ENCODE measurements around the gene TAP2.
"Not testable (repeated sequence)": the region's sequence is repeated elsewhere in the genome, so short reads cannot be mapped to it uniquely, and the experiment has no call there.

TAP2 gene

DNA sequence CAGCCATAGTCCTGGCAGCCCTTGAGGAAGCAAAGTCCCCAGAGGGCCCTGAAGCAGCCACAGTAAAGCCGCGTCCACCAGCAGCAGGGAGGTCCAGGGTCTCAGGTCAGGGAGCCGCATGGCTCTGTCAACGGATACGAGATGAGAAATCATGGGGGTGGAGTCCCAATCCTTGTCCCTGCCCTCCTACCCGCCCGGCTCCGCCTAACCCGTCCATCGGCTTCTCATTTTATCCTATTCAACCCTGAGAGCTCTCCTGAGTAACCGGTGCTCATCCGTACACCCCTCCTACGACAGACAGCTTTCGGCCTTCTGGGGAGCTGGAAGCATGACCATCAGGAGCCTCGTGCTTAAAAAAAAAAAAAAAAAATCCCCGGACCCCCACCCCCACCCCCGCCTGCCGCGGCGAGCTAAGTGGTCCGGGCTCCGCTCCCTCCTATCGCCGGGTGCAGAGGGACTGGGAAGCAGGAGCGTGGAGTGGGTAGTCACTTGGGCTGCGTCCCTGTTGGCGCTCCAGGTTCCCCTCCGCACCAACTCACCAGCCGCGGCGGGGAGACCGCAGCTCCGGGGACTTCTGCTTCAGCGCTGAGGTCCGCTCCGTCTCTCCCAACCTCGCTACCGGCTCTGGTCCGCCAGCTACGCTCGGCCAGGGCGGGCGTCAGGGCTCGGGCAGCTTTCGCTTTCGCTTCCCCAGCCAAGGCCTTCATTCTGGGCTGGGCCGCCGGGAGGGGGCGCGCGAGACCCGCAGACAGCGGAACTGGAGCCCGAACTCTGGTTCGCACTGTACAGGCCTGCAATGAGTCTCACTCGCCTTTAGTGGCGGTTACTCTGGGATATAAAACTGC lies at the start of gene TAP2:
TSS of gene TAP2 (minus strand) at position 626 of the 845 bp plus-strand sequence. CDS start at position 120, 506 bp downstream.
- peak; percentile 99 for DNase-seq

DNA sequence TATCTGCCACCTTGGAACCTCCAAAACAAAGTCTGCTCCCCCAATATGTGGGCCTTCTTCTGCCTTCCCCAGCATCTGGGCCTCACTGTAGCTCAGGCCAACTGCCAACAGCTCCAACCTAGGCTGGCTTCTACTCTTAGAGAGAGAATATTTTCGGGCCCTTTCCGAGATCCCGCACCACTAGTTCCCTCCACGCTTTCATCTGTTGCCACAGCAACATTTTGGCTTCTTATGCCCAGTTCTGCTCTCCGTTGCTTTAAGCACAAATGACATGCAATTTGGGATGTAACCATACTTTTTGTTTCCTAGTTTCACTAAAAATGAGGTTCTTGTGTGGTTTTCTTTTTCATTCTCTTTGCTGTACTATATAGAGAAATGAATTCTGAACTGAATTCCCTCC lies 49.1 kb upstream of the TAP2 start:
- no peak for DNase-seq

DNA sequence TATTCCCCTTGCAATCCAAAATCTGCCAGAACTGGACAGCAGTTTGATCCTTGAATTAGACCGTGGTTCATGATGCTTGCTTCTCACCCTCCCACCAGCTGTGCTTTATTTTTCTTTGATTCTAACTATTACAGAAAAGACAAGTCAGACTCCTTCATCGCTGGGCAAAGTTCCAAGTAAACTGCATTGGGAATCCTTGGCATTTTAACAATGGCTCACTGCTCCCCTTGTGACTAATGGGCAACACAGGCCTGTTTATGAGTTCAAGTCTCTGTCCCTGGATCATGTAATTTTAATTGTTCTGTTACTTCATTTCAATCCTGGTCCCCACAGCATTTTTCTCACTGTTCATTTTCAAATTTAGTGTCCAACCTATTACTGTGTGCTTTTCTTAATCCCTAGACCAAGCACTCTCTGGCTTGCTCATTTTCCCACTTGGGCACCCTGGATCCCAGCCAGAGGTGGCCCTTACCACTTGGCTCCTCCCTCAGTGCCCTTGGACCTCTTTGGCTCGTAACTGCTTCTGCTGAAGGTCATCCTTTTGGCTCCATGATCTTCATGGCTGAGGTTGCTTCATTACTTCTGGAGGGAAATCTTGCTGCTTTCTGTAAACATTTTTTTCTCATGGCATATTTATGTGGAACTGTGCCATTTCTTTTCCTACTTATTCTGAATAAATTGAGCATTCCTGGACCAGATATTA lies 48.3 kb upstream of the TAP2 start:
- DNase-seq = no peak

DNA sequence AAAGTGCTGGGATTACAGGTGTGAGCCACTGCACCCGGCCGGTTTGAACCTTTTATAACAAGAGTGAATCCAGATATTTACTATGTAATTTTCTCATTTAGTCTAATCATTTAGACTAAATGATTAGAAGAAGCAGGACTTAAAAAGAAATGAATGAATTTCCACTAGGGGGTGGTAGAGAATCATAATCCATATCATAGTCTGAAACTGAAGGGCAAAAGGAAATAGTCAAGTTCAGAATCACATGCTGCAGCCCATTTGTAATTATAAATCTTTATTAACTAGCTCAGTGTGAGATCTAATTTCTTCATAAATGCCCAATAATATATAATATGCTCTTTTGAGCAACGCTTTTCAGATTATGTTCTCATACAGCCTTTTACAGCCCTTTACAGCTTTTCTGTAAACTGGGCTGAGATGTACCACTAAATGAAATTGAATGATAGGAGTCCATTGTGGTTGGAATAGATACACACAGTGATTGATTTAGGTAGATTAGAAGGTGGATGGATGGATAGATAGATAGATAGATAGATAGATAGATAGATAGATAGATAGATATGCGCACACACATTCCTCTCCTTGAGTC lies 47.3 kb upstream of the TAP2 start:
- no peak for DNase-seq

DNA sequence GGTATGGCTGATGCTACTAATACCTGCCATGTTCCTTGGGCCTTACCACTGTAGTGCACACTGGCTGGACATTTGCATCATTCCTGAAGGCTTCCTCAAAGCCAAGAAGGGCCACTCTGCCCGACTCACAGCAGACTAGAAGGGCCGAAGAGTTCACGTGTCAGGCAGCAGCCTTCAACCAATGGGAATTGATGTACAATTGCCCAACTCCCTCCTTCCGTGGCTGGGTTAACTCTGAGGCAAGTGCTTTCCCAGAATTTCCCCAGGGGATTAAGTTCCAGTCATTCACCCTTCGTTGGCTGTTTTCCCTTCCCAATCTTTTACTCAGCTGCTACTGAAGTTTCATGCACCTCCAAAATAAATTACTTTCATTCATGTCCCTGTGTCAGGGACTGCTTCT lies 45.2 kb upstream of the TAP2 start:
- no peak for DNase-seq

DNA sequence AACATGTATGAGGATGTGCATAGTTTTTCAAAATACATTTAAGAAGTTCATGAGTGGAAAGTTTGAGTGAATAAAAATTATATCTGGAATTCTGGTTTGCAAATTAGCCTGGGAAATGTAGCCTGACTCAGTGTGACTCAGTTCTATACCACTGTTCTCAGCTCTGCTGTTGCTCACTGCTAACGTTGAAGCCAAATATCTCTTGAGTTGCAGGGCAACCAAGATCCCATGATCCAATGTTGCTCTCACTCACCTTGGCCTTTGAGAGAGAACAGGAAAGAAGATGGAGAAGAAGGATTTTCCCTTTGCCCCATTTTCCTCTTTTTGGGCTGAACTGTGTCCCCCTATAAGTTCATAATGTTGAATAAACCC lies 44.3 kb upstream of the TAP2 start:
- no peak for DNase-seq

DNA sequence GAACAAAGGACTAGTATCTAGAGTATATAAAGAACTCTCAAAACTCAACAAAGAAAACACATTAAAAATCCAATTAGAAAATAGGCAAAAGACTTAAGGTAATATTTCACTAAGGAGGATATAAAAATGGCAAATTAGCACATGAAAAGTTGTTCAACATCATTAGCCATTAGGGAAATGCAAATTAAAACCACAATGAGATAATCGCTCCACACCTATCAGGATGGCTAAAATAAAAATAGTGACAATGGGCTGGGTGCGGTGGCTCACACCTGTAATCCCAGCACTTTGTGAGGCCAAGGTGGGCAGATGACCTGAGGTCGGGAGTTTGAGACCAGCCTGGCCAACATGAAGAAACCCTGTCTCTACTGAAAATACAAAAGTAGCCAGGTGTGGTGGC lies 42.4 kb upstream of the TAP2 start:
- not testable (repeated sequence) for DNase-seq

DNA sequence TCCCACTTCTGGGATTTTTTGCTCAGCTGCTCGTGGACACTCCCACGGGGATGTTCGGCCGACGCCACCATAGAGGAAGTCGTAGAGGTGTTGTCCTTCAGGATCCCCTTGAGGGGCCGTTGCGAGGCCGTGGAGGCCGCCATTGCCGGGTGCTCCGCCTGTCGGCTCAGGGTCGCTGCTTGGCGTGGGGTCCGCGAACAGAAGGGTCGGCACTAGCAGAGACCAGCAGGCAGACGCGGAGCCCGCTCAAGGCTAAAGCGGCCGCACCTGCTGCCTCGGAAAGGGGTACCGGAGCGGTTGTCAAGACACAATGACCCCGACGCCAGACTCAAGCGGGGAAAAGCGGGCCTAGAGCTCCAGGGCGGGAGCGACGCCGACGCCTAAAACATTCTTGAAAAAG lies 41.2 kb upstream of the TAP2 start:
- DNase-seq = no peak

DNA sequence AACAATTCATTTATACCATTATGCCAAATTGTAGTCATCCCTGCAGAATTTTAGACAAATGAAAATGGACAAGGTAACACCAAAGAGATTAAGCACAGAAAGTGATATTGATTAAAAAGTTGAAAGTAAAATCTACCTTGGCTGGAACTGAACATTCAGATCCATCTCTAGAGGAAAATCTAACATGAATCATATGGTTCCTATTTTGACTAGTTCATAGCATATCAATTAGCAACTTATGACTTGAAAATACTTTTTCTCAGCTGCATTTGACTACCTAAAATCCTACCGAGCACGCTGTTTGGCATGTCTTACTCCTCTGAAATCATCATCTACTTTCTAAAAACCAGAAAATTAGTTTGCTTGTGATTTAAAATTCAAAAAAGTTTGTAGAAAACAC lies 38.1 kb upstream of the TAP2 start:
- DNase-seq = no peak

DNA sequence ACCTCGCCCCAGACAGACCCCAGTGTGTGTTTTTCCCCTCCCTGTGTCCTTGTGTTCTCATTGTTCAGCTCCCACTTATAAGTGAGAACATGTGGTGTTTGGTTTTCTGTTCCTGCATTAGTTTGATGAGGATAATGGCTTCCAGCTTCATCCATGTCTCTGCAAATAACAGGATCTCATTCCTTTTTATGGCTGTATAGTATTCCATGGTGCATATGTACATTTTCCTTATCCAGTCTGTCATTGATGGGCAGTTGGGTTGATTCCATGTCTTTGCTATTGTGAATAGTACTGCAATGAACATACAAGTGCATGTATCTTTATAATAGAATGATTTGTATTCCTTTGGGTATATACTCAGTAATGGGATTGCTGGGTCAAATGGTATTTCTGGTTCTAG lies 35.4 kb upstream of the TAP2 start:
- DNase-seq = not testable (repeated sequence)

DNA sequence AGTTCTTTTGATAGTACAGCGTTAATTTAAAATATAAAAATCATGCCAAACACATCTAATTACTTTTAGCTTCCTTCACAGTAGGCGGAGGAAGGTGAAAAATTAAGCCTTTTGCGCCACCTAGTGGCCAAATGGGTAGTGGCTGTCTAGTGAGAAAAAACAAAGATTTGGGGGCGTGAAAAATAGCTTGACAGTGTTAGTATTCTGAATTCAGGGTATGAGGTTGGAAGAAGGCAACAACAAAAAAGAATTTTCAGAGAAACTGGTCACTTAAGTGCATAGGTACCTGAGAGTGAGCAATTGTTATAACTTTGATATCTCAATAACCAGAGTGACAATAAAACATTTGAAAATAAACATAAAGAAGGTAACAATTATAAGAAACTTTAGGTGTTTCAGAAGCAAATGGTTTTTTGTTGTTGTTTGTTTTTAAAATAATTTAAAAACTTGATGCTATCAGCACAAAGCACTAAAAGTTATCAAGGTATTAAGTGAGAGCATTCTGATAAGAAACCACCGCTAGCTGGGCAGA lies 29.8 kb upstream of the TAP2 start:
- DNase-seq = peak; percentile 94

DNA sequence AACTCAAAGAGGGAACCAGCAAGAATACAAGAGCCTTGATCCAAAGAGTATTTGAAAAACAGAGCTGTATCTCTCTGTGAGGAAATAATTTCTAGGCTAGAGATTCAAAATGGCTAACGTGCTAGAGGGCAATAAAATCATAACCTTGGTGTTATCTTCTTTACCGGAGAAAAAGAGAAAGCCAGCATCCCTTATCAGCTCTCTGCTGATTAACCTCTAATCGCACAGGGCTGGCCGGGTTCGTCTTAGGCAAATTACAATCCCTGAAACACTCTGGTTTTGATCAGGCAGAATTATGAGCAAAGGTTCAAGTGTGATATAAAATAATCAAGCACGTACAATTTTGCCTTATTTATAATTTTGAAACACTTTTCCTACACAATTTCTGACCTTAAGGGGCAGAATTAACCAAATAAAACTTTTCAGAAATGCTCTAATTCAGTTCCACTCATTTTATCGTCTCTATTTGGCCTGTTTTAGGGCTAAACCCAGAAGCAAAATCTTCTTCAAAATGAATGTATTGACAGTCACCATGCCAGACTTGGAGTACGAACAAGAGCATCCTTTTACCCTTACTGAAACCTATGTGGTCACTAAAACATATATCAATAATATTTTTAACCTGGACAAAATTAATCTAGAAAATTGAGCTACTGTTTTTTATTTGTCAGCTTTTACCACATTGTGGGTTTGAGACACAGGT lies 29.2 kb upstream of the TAP2 start:
- DNase-seq = no peak

DNA sequence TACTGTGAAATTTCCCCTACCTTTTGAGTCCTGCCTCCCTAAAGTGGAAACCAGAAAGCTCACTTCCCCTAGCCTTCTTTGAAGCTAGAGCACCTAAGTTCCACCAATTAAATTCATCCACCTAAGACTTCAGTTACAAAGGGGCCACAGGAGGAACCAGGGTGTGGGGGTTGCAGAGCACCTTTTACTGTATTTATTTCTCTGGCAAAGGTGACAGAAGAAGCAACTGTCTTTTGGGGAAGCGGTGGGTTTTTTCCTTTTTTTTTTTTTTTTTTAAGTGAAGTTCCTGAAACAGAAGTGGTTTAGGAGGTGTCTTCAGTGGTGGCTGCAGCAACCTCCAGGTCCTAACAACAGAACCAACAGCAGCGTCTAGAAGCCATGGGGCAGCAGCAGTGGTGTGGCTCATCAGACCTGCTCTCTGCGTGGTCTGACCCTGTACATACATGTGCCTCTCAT lies 28.5 kb upstream of the TAP2 start:
- no peak for DNase-seq

DNA sequence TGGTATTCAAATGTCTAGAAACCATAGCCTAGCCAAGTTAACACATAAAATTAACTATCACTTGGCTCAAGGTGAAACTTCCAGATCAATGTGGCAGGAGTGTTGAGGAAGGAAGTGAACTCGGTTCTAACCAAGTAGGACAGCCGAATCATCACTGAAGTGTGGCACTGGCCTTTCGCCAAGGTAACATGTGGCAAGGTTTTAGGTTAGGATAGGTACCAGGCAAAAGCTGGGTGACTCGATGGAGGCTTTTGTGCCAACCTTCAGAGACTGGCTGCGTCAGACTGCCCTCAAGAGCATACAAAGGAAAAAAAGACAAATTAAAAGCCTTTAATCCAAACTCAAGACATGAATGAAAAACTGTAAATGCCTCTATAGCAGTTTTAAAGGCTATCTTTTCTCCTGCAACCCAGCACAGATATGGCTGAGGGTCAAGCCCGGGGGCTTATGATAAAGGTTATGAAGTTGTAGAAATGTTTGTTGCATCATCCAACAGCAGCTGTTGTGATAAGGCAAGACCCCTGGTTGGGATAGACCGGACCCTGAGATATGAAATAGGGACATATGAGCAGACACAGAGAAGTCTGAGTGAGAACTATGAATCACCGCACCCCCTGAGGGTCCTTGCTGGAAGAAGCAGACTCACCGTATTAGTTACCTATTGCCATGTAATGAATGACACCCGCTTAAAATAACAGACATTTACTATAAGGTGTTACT lies 27.3 kb upstream of the TAP2 start:
- DNase-seq = no peak

DNA sequence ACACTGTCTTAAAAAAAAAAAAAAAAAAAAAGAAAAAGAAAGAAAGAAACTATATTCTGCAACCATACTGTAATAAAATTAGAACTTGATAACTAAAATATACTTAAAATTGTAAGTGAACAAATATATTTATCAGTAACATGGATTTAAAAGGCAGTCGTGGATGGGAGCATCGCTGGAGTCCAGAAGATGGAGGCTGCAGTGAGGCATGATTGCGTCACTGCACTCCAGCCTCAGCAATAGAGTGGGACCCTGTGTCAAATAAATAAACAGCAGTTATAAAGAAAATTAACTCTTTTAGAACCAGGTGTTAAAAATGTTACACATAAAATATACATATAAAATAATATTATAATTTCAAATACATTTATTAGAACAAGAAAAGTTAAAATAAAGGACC lies 24.2 kb upstream of the TAP2 start:
- no peak for DNase-seq

DNA sequence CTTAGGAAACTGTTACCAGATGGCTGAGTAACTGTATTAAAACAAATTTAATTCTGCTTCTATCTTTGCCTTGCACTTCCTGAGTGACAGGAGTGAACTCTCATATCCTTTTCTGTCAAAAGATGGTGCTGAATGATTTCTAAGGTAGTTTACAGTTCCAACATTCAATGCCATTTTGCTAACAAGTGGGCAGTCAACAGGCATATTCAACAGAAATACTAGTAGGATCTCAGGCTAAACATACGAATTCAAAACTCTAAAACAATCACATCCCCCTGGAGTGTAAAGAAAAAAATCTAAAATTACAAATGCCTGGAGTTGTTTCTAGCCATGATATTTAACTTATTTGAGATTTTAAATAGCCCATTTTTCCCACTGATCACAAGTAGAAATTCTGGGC lies 22.1 kb upstream of the TAP2 start:
- no peak for DNase-seq

DNA sequence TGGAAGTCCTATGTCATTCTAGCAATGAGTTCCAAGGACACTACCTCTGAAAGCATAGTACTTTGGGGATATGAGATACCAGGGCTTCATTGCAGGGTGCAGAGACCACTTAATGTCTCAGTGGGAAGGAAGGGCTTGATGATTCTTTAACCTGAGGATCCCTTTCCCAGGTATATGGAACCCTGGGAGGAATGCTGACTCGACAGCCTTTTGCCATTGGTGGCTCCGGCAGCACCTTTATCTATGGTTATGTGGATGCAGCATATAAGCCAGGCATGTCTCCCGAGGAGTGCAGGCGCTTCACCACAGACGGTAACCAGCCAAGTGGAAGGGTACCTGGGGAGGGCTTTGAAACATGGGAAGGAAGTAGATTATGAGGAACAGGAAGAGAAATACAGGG lies 19.7 kb upstream of the TAP2 start:
- no peak for DNase-seq

DNA sequence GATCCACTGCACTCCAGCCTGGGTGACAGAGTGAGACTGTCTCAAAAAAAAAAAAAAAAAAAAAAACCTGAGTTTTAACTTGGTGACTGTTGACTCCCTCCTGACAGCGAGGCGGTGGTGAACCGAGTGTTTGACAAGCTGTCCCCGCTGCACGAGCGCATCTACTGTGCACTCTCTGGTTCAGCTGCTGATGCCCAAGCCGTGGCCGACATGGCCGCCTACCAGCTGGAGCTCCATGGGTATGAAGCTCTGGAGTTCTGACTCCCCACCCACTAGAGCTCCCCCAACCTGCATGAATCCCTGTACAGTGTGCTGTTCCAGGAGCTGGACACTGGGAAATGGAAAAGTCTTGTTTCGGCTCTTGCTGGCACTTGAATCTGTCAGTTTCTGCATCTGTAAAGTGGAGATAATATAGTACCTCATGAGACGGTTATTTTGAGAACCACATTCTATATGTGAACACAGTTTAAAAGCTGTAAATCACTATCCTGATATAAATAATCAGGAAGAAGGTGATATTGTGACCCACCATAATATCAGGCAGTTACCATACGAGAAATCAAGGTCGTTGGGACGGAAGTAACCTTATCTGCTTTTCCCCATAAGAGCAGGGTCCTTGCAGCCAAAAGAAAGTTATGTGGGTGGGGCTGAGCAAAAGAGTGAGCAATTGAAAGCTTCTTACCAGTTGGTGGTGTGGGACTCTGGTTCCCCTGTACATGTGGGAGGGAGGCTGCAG lies 18.8 kb upstream of the TAP2 start:
- no peak for DNase-seq

DNA sequence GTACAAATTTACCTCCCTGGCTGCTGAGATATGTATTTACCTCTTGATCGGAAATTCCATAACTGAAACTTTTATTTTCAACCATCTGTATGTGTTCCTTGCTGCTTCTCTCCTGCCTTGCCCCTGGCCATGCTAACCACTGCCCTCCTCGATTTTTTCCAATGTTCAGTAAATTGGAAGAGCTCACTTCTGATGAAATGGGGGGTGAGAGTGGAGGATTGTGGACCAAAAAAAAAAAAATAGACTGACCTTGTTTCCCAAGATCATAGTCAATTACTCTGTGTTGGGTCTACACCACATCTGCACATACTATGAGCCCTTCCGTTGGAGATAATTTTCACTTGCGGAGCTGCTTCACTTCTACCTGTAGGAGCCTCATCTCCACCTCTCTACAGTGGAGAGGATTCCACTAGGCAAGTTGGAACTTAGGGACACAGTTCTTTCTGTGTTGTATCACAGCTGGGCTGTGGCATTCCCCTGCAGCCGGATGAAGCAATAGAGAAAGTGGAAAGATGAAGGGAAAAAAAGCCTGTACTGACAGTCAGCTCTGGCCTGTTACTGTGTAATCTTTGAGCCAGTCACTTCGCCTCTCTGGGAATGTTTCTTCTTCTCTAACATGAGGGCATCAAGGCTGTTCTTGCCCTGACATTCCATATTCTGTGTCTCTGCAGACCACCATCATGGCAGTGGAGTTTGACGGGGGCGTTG lies 17.1 kb upstream of the TAP2 start:
- DNase-seq = no peak

DNA sequence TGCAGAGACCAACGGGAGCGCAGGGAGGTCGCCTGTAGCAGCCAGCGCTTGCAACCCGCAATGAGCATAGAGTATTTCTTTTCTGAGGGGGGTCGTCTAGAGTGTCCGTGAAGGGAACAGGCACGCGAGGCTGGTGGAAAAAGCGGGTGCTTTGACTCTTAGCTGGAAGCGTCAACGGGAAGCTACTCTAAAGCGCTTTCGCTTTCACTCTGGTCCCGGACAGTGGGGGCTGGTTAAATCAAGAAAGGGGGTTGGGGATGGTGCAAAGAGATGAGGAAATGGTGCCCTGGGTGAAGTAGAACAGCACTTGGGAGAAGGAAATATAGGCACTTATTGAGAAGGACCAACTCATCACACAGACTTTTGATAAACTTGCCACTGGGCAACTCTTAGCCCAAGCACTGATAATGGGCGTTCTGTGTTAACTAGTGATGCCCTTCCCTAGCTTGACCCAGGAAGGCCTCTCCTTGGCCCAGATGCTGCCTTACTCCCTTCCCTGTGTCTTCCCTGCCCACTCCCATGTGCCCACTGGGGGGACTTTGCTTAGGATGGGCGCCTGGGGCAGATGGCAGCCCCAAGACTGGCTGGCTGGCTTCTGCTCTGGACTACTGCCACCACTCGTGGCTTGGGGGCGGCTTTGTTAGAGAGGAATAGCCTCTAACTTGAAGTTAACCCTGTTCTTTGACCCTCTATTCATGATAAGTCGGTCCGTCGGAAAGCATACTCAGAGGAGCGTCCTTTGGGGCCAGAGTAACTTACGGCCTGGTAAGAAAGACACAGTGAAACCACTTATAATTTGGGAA lies 16.0 kb upstream of the TAP2 start:
- DNase-seq = peak; percentile 87
